C4-2B (cell line): Measurements from ENCODE around the gene SLC29A1.

Source experiments
- ZFX ChIP-seq: fragments of 450-650 bp; IDR thresholded peaks from 2 replicates; pipeline ENCODE4 v1.6.1; 2017
- TF ChIP-seq, protein P1 (sequence below): fragments of 450-650 bp; conservative IDR thresholded peaks from 2 replicates; pipeline ENCODE4 v1.5.1; 2017; ENCODE audit warnings: mild to moderate bottlenecking

DNA sequence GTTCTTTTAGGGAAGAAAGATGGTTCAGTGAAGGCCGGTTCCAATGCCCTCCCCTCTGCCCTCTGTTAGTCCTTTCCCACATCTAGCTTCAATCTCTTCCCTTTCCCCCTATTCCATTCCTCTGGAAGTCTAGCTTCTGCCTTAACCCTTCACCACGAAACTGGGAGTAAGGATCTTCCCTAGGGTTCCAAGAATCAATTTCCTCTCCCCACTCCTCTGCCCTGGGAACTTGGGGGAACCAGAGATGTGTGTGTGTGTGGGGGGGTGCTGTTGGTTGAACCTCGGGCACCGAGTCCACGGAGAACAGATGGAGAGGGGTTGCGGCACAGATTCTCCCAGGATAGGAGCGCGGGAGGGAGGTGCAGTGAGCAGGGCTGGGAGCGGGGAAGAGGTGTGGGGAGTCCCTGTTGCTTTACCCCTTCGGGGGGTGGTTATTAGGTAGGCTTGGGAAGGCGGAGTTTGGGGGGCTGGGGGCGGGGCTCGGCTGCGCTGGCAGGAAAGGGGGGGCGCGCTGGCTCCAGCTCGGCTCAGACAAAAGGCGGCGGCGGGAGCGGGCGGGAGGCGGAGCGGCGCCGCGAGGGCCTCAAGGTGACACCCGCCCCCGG lies 46.6 kb downstream of the SLC29A1 start, which contains the start of gene TMEM151B:
- TF ChIP-seq, protein P1, sequence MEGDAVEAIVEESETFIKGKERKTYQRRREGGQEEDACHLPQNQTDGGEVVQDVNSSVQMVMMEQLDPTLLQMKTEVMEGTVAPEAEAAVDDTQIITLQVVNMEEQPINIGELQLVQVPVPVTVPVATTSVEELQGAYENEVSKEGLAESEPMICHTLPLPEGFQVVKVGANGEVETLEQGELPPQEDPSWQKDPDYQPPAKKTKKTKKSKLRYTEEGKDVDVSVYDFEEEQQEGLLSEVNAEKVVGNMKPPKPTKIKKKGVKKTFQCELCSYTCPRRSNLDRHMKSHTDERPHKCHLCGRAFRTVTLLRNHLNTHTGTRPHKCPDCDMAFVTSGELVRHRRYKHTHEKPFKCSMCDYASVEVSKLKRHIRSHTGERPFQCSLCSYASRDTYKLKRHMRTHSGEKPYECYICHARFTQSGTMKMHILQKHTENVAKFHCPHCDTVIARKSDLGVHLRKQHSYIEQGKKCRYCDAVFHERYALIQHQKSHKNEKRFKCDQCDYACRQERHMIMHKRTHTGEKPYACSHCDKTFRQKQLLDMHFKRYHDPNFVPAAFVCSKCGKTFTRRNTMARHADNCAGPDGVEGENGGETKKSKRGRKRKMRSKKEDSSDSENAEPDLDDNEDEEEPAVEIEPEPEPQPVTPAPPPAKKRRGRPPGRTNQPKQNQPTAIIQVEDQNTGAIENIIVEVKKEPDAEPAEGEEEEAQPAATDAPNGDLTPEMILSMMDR: no peak
- no peak for TF ChIP-seq ZFX
